ENCODE measurements around the gene CFB.

Gene CFB

DNA sequence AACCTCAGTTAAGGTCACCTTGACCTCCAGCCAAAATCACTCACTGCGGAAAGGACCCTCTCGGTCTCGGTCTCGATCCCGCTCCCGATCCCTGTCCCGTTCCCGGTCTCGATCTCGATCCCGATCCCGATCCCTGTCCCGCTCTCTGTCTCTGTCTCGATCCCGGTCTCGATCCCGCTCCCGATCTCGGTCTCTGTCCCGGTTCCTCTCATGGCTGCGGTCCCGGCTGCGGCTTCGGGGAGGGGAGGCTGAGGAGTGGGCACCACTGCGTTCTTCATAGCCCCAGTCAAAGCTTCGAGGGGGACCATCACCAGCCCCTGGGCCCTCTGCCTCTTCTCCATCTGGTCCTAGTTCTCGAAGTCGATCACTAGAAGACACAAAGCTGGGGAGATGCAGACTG is 8.6 kb downstream of the CFB start:
- Histone ChIP-seq H3K4me1 (ENCODE audit: control extremely low read depth in 1 of 4, control insufficient read depth in 4 of 4, insufficient read depth in 4 of 4, low read length in 3 of 4) (peaks cover 11 to 15% (median 14%) of the 10 kb centered on the region in 4 experiments), H3K27me3 (replicated peaks in 2 of 5; ENCODE audit: control insufficient read depth in 4 of 5, insufficient read depth in 5 of 5, low read length in 4 of 5) (no peaks in the 10 kb centered on the region), H3K27ac (ENCODE audit: insufficient read depth in 1 of 2, low read depth in 1 of 2, low read length in 2 of 2, poor library complexity in 1 of 2, severe bottlenecking in 2 of 2) (no peak overlapping the region), H3K9me3 (ENCODE audit: control extremely low read depth in 1 of 5, control insufficient read depth in 4 of 5, insufficient read depth in 2 of 5, low read depth in 1 of 5, low read length in 4 of 5) (no peaks in the 10 kb centered on the region), H3K36me3 (ENCODE audit: control insufficient read depth in 4 of 4, insufficient read depth in 4 of 4, low read length in 3 of 4) (peaks cover 20 to 63% (median 44%) of the 10 kb centered on the region in 4 experiments), H3K4me3 (ENCODE audit: control insufficient read depth in 1 of 7, extremely low read depth in 1 of 7, insufficient read depth in 4 of 7, low read depth in 2 of 7, low read length in 6 of 7) (no peak overlapping the region)
- POLR2A ChIA-PET = no interaction called here
- CTCF ChIA-PET = no interaction called here
- over 99% methylated on average over 28 of the region's 28 CpGs for WGBS (ENCODE audit: insufficient coverage)
- DNase-seq = no peak

DNA sequence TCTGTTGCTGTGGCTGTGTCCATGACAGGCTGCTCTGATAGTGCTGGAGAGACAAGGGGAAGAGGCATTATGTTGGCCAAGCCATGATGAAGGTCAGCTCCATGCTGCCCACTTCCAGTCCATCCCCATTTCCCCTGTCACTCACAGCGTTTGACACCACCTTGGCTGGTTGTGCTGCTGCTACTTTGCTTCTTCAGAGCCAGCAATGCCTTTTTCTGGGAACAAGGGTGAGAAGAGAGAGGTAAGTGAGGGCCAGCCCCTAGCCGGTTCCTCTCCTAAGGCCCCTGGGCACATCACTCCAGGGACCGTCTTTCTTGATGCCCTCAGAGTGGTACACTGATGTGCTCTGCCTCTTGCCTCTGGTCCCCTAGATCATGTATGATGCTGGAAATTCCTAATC is 10.9 kb downstream of the CFB start:
- ChIA-PET POLR2A (no interaction called here), CTCF (interaction anchor here (6.2 kb wide), 1 partner anchor 16 kb away, joined by 37 read pairs; the partner anchor contains the start of gene DXO)
- Histone ChIP-seq H3K4me3 (ENCODE audit: control insufficient read depth in 1 of 7, extremely low read depth in 1 of 7, insufficient read depth in 4 of 7, low read depth in 2 of 7, low read length in 6 of 7) (no peak overlapping the region), H3K27ac (ENCODE audit: insufficient read depth in 1 of 2, low read depth in 1 of 2, low read length in 2 of 2, poor library complexity in 1 of 2, severe bottlenecking in 2 of 2) (no peak overlapping the region), H3K4me1 (ENCODE audit: control extremely low read depth in 1 of 4, control insufficient read depth in 4 of 4, insufficient read depth in 4 of 4, low read length in 3 of 4) (peaks cover 13 to 20% (median 18%) of the 10 kb centered on the region in 4 experiments), H3K9me3 (ENCODE audit: control extremely low read depth in 1 of 5, control insufficient read depth in 4 of 5, insufficient read depth in 2 of 5, low read depth in 1 of 5, low read length in 4 of 5) (no peaks in the 10 kb centered on the region), H3K36me3 (ENCODE audit: control insufficient read depth in 4 of 4, insufficient read depth in 4 of 4, low read length in 3 of 4) (peaks cover 22 to 67% (median 52%) of the 10 kb centered on the region in 4 experiments), H3K27me3 (replicated peaks in 2 of 5; ENCODE audit: control insufficient read depth in 4 of 5, insufficient read depth in 5 of 5, low read length in 4 of 5) (no peaks in the 10 kb centered on the region)
- WGBS (ENCODE audit: insufficient coverage) = 100% methylated on average over 1 of the region's 3 CpGs
- no peak for DNase-seq

DNA sequence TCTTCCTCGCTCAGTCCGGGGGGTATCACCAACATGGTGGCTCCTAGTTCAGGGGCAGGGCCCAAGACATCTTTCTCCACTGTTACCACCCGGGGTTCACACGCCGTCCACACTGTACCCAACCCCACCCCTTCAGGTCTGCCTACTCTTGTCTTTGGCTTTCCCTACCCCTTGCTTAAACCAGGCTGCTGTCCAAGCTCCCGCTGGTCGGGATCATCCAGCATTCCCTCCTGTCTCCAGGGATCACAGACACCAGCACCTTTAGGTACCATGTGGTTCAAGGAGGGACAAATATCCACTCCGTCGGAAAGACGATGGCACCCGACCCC is 12.5 kb downstream of the CFB start:
- ChIA-PET POLR2A (interaction anchor here (0.9 to 1.8 kb wide), 3 partner anchors 12 to 220 kb away, joined by 3 to 12 read pairs (median 6); partner anchors contain the start of genes DXO and RNF5), CTCF (interaction anchor here (1.3 to 6.2 kb wide), 3 partner anchors 8 to 221 kb away, joined by 3 to 37 read pairs (median 4); partner anchors contain the start of gene DXO)
- H3K4me1 ChIP-seq (ENCODE audit: control extremely low read depth in 1 of 4, control insufficient read depth in 4 of 4, insufficient read depth in 4 of 4, low read length in 3 of 4) = peaks cover 13 to 20% (median 18%) of the 10 kb centered on the region in 4 experiments
- no peaks in the 10 kb centered on the region for H3K9me3 ChIP-seq (ENCODE audit: control extremely low read depth in 1 of 5, control insufficient read depth in 4 of 5, insufficient read depth in 2 of 5, low read depth in 1 of 5, low read length in 4 of 5)
- DNase-seq = no peak
- H3K36me3 ChIP-seq (ENCODE audit: control insufficient read depth in 4 of 4, insufficient read depth in 4 of 4, low read length in 3 of 4) = peaks cover 22 to 67% (median 55%) of the 10 kb centered on the region in 4 experiments
- 3% methylated on average over 8 of the region's 11 CpGs for WGBS (ENCODE audit: insufficient coverage)
- H3K4me3 ChIP-seq (ENCODE audit: control insufficient read depth in 1 of 7, extremely low read depth in 1 of 7, insufficient read depth in 4 of 7, low read depth in 2 of 7, low read length in 6 of 7) = peak overlapping the region; percentile 88 to 97 (median 96)
- no peaks in the 10 kb centered on the region for H3K27me3 ChIP-seq (replicated peaks in 2 of 5; ENCODE audit: control insufficient read depth in 4 of 5, insufficient read depth in 5 of 5, low read length in 4 of 5)
- H3K27ac ChIP-seq (ENCODE audit: insufficient read depth in 1 of 2, low read depth in 1 of 2, low read length in 2 of 2, poor library complexity in 1 of 2, severe bottlenecking in 2 of 2) = peak overlapping the region; percentile 89 to 98

DNA sequence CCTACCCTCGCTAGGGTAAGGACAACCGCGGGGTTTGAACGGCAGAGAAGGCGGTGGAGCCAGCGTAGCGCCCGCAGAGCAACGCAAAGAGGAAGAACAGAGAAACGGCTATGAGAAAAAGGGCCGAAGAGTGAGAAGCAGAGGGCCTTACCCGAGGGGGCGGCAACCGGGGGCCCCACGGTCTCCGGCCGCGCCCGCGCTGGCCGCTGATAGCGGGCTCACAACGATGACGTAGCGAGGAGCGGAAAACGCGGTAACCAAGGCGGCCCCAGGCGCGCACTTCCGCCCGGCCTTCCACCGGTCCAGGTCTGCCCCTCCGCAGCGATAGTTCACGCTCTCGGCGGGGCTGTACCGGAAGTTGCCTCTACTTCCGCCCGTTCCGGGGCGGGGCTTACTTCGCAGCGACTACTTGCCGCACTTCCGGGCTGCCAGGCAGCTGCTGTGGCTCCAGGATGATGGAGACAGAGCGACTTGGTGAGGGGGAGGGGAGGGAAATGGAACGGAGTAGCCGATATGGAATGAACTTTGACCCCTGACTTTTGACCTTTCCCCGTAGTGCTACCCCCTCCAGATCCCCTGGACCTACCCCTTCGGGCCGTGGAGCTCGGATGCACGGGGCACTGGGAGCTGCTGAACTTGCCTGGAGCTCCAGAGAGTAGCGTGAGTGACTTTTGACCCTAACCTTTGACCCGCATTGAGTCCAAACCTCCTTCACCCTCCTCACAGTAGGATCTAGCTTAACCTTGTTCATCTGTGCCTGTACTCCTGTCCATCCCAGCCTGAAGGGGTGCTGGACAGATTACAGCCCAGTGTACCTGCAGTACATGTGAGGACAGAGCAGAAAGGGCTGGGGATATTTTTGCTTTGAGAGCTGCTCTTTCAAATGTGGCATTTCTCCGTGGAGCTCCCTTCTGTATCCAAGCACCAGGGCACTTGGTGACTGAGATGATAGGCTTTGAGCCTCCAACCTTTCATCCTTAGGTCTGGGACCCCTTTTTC is 13.1 kb downstream of the CFB start, which contains the start of the genes NELFE and SKIC2:
Gene NELFE (minus strand): TSS at position 231 of the 999 bp plus-strand sequence. CDS start 525 bp downstream, outside the sequence.
Gene SKIC2 (plus strand): TSS at position 435 of the 999 bp plus-strand sequence. CDS start 18 bp downstream, at position 453.
- H3K27me3 ChIP-seq (replicated peaks in 2 of 5; ENCODE audit: control insufficient read depth in 4 of 5, insufficient read depth in 5 of 5, low read length in 4 of 5) = no peaks in the 10 kb centered on the region
- H3K4me3 ChIP-seq (ENCODE audit: control insufficient read depth in 1 of 7, extremely low read depth in 1 of 7, insufficient read depth in 4 of 7, low read depth in 2 of 7, low read length in 6 of 7) = peak within 1 kb of the TSS; percentile 88 to 97 (median 96)
- peaks cover 25 to 67% (median 55%) of the 10 kb centered on the region in 4 experiments for H3K36me3 ChIP-seq (ENCODE audit: control insufficient read depth in 4 of 4, insufficient read depth in 4 of 4, low read length in 3 of 4)

DNA sequence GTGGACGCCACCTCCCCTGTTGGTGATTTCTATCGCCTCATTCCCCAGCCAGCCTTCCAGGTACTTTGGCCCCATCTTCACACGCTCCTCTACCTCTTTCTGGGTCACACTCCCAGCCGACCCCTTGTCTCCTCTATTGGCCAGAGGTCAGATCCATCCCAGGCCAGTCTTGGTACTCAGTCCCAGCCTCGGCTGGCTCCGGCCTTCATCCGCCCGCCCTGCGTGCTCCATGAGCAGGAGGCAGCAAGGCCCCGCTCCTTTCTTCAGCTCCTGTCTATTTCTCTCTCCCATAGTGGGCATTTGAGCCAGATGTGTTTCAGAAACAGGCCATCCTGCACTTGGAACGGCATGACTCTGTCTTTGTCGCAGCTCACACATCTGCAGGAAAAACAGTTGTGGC is 15.7 kb downstream of the CFB start:
- H3K27me3 ChIP-seq (replicated peaks in 2 of 5; ENCODE audit: control insufficient read depth in 4 of 5, insufficient read depth in 5 of 5, low read length in 4 of 5) = no peaks in the 10 kb centered on the region
- peaks cover 17 to 66% (median 57%) of the 10 kb centered on the region in 4 experiments for H3K36me3 ChIP-seq (ENCODE audit: control insufficient read depth in 4 of 4, insufficient read depth in 4 of 4, low read length in 3 of 4)
- no peak overlapping the region for H3K27ac ChIP-seq (ENCODE audit: insufficient read depth in 1 of 2, low read depth in 1 of 2, low read length in 2 of 2, poor library complexity in 1 of 2, severe bottlenecking in 2 of 2)
- H3K9me3 ChIP-seq (ENCODE audit: control extremely low read depth in 1 of 5, control insufficient read depth in 4 of 5, insufficient read depth in 2 of 5, low read depth in 1 of 5, low read length in 4 of 5) = no peaks in the 10 kb centered on the region
- H3K4me3 ChIP-seq (ENCODE audit: control insufficient read depth in 1 of 7, extremely low read depth in 1 of 7, insufficient read depth in 4 of 7, low read depth in 2 of 7, low read length in 6 of 7) = no peak overlapping the region
- CTCF ChIA-PET = interaction anchor here (0.6 to 6.2 kb wide), 4 partner anchors 10 to 91 kb away, joined by 3 to 37 read pairs (median 4); partner anchors contain the start of gene DXO
- peaks cover 13 to 20% (median 18%) of the 10 kb centered on the region in 4 experiments for H3K4me1 ChIP-seq (ENCODE audit: control extremely low read depth in 1 of 4, control insufficient read depth in 4 of 4, insufficient read depth in 4 of 4, low read length in 3 of 4)
- 100% methylated on average over 12 of the region's 12 CpGs for WGBS (ENCODE audit: insufficient coverage)
- DNase-seq = no peak
- POLR2A ChIA-PET = no interaction called here

More for the DNA sequence above, 13.1 kb downstream of the CFB start, which contains the start of the genes NELFE and SKIC2:
- POLR2A ChIA-PET = interaction anchor here (0.9 to 1.8 kb wide), 3 partner anchors 11 to 220 kb away, joined by 3 to 12 read pairs (median 4); partner anchors contain the start of gene DXO
- H3K4me1 ChIP-seq (ENCODE audit: control extremely low read depth in 1 of 4, control insufficient read depth in 4 of 4, insufficient read depth in 4 of 4, low read length in 3 of 4) = peaks cover 13 to 20% (median 18%) of the 10 kb centered on the region in 4 experiments
- CTCF ChIA-PET = interaction anchor here (1.0 to 6.2 kb wide), 4 partner anchors 8 to 221 kb away, joined by 3 to 37 read pairs (median 4); partner anchors contain the start of gene DXO
- H3K9me3 ChIP-seq (ENCODE audit: control extremely low read depth in 1 of 5, control insufficient read depth in 4 of 5, insufficient read depth in 2 of 5, low read depth in 1 of 5, low read length in 4 of 5) = no peaks in the 10 kb centered on the region
- WGBS (ENCODE audit: insufficient coverage) = under 1% methylated on average over 50 of the region's 59 CpGs
- peak within 1 kb of the TSS; percentile 89 to 98 for H3K27ac ChIP-seq (ENCODE audit: insufficient read depth in 1 of 2, low read depth in 1 of 2, low read length in 2 of 2, poor library complexity in 1 of 2, severe bottlenecking in 2 of 2)
- peak; percentile 98 to 99 (median 99) for DNase-seq

DNA sequence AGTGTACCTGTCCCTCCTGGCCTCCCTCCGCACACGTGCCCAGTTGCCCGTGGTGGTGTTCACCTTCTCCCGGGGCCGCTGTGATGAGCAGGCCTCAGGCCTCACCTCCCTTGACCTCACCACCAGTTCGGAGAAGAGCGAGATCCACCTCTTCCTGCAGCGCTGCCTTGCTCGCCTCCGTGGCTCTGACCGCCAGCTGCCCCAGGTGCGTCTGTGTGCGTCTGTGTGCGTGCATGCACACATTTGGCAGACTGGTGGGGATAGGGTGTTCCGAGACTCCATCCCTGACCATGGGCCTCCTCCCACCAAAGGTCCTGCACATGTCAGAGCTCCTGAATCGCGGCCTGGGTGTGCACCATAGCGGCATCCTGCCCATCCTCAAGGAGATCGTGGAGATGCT is 18.0 kb downstream of the CFB start:
- Histone ChIP-seq H3K36me3 (ENCODE audit: control insufficient read depth in 4 of 4, insufficient read depth in 4 of 4, low read length in 3 of 4) (peaks cover 19 to 83% (median 73%) of the 10 kb centered on the region in 4 experiments), H3K27ac (ENCODE audit: insufficient read depth in 1 of 2, low read depth in 1 of 2, low read length in 2 of 2, poor library complexity in 1 of 2, severe bottlenecking in 2 of 2) (no peak overlapping the region)
- CTCF ChIA-PET = interaction anchor here (2.4 kb wide), 1 partner anchor 12 kb away, joined by 7 read pairs; no protein-coding TSS in a partner anchor

More for the DNA sequence above, 18.0 kb downstream of the CFB start:
- WGBS (ENCODE audit: insufficient coverage) = 95% methylated on average over 18 of the region's 19 CpGs
- Histone ChIP-seq H3K27me3 (replicated peaks in 2 of 5; ENCODE audit: control insufficient read depth in 4 of 5, insufficient read depth in 5 of 5, low read length in 4 of 5) (no peaks in the 10 kb centered on the region), H3K4me3 (ENCODE audit: control insufficient read depth in 1 of 7, extremely low read depth in 1 of 7, insufficient read depth in 4 of 7, low read depth in 2 of 7, low read length in 6 of 7) (no peak overlapping the region), H3K9me3 (ENCODE audit: control extremely low read depth in 1 of 5, control insufficient read depth in 4 of 5, insufficient read depth in 2 of 5, low read depth in 1 of 5, low read length in 4 of 5) (no peaks in the 10 kb centered on the region), H3K4me1 (ENCODE audit: control extremely low read depth in 1 of 4, control insufficient read depth in 4 of 4, insufficient read depth in 4 of 4, low read length in 3 of 4) (peaks cover 4 to 9% (median 9%) of the 10 kb centered on the region in 4 experiments)
- POLR2A ChIA-PET = no interaction called here
- no peak for DNase-seq
